Left lung (tissue), 10 donors: ENCODE measurements around the gene TMEM169. TPM values are rescaled to one million over a fixed set of nuclear protein-coding genes. Genes with fewer than 3 reads are reported as not detected.

Experiments used
- ATAC-seq: fragments of 200-7000 bp; cut with Tn5 transposase; one replicate; pipeline ENCODE4 v1.9.1; 2020; ENCODE audit warnings: moderate library complexity
- DNase-seq, 4 donors: peaks; one replicate each; pipeline ENCODE4 v3.0.0-alpha.2; 2013 to 2020
- H3K27ac ChIP-seq, 2 donors: fragments of 200-600 bp; sonication (generic) in 1 of 2; one replicate each; pipeline versions ENCODE4 v1.5.0 to v1.8.0; 2020 to 2021
- H3K27me3 ChIP-seq, 2 donors: fragments of 200-600 bp; sonication (generic) in 1 of 2; one replicate each; pipeline versions ENCODE4 v1.5.0 to v1.8.0; 2020 to 2021
- H3K36me3 ChIP-seq, 2 donors: fragments of 200-600 bp; sonication (generic) in 1 of 2; one replicate each; pipeline versions ENCODE4 v1.5.0 to v1.8.0; 2020 to 2021
- H3K4me1 ChIP-seq, 2 donors: fragments of 200-600 bp; one replicate each; pipeline ENCODE4 v1.8.0; 2021
- H3K4me3 ChIP-seq, 2 donors: fragments of 200-600 bp; sonication (generic) in 1 of 2; one replicate each; pipeline versions ENCODE4 v1.5.0 to v1.8.0; 2020 to 2021; ENCODE audit warnings: mild to moderate bottlenecking in 1 of 2
- H3K9me3 ChIP-seq, 2 donors: fragments of 200-600 bp; sonication (generic) in 1 of 2; one replicate each; pipeline versions ENCODE4 v1.5.0 to v1.8.0; 2020 to 2021
- intact Hi-C, 2 donors: fragments of 100-400 bp; cut with DNase I; formaldehyde crosslinking; loops; one replicate each; pipeline versions ENCODE4 v1.11.2 to v1.14.2; 2022
- polyA plus RNA-seq, 6 donors: library from polyadenylated mRNA; unstranded; fragments of 120-200 nt; gene quantifications; one replicate each; pipeline ENCODE4 v1.2.1, GENCODE V29; 2013; ENCODE audit not compliant: insufficient read length in 6 of 6
- total RNA-seq, 2 donors: library from RNA; stranded (reverse); fragmentation: NEBNext Ultra II Directional; extraction: Animal tissue kit (Norgen Biotek cat#: 25700); gene quantifications; one replicate each; pipeline ENCODE4 v1.2.1, GENCODE V29; 2021
- TF ChIP-seq, protein P1 (sequence below), 2 donors: fragments of 200-600 bp; sonication (generic) in 1 of 2; IDR thresholded peaks; one replicate each; pipeline versions ENCODE4 v1.5.0 to v1.8.0; 2021; ENCODE audit warnings: antibody characterized with exemption in 2 of 2
- donor health status: DM: no; HTN: yes; CAD: no.
- donor health status: DM: no; HTN: no; CAD: no.

TMEM169 gene
- total and polyA plus RNA-seq, 8 donors: 0.66 to 1.8 (median 1.1) TPM

DNA sequence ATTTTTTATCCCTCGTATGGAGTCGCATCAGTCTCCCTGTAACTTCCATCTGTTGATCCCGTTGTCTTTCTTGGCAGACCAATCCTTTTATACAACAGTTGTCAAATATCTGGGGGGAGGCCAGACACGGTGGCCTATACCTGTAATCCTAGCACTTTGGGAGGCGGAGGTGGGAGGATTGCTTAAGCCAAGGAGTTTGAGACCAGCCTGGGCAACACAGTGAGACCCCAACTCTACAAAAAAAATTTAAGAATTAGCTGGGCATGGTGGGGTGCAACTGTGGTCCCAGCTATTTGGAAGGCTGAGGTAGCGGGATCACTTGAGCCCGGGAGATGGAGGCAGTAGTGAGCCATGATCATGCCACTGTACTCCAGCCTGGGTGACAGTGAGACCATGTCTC lies 29.4 kb downstream of the TMEM169 start:
- DNase-seq (no peak), ATAC-seq (no peak)
- TF ChIP-seq, protein P1, sequence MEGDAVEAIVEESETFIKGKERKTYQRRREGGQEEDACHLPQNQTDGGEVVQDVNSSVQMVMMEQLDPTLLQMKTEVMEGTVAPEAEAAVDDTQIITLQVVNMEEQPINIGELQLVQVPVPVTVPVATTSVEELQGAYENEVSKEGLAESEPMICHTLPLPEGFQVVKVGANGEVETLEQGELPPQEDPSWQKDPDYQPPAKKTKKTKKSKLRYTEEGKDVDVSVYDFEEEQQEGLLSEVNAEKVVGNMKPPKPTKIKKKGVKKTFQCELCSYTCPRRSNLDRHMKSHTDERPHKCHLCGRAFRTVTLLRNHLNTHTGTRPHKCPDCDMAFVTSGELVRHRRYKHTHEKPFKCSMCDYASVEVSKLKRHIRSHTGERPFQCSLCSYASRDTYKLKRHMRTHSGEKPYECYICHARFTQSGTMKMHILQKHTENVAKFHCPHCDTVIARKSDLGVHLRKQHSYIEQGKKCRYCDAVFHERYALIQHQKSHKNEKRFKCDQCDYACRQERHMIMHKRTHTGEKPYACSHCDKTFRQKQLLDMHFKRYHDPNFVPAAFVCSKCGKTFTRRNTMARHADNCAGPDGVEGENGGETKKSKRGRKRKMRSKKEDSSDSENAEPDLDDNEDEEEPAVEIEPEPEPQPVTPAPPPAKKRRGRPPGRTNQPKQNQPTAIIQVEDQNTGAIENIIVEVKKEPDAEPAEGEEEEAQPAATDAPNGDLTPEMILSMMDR (IDR thresholded peaks at IDR 0.05): no peak
- intact Hi-C loops: no loop called here
- Histone ChIP-seq H3K9me3 (no peaks in the 10 kb centered on the region), H3K4me1 (peaks cover 24 to 62% of the 10 kb centered on the region in 2 donors), H3K4me3 (peak overlapping the region in 1 of 2 donors; percentile 89), H3K36me3 (peaks cover 0 to 40% of the 10 kb centered on the region in 2 donors), H3K27me3 (no peaks in the 10 kb centered on the region), H3K27ac (no peak overlapping the region)

- Histone ChIP-seq H3K27ac (no peak overlapping the region), H3K9me3 (no peaks in the 10 kb centered on the region), H3K27me3 (no peaks in the 10 kb centered on the region), H3K4me3 (no peak overlapping the region), H3K4me1 (peaks cover 24 to 78% of the 10 kb centered on the region in 2 donors), H3K36me3 (peaks cover 0 to 58% of the 10 kb centered on the region in 2 donors)
- TF ChIP-seq, protein P1 (IDR thresholded peaks at IDR 0.05): no peak
- no peak for ATAC-seq
- DNase-seq: no peak
- intact Hi-C loops: no loop called here
Measured at GRCh38 chr2:216112926-216113325, 31.2 kb downstream of the TMEM169 start.

DNA sequence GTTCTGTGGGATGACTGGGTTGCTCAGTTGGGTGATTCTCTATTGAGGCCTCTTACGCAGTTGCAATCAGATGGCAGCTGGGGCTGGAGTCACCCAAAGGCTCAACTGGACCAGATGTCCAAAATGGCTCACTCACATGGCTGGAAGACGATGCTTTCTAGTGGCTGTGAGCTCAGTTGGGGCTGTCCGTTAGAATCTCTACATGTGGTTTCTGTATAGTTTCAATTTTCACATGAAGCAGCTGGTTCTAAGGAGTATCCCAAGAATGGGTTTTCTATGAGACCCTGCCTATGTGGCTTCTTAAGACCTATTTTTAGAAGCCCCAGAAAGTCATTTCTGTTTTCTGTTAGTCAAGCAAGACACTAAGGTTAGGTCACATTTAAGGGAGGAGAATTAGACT lies 31.9 kb downstream of the TMEM169 start:
- Histone ChIP-seq H3K4me1 (peaks cover 21 to 81% of the 10 kb centered on the region in 2 donors), H3K36me3 (peaks cover 0 to 65% of the 10 kb centered on the region in 2 donors), H3K27me3 (no peaks in the 10 kb centered on the region), H3K9me3 (no peaks in the 10 kb centered on the region), H3K27ac (peak overlapping the region in 1 of 2 donors; percentile 89), H3K4me3 (no peak overlapping the region)
- TF ChIP-seq, protein P1 (IDR thresholded peaks at IDR 0.05): no peak
- DNase-seq (no peak), ATAC-seq (no peak)
- intact Hi-C loops: no loop called here

DNA sequence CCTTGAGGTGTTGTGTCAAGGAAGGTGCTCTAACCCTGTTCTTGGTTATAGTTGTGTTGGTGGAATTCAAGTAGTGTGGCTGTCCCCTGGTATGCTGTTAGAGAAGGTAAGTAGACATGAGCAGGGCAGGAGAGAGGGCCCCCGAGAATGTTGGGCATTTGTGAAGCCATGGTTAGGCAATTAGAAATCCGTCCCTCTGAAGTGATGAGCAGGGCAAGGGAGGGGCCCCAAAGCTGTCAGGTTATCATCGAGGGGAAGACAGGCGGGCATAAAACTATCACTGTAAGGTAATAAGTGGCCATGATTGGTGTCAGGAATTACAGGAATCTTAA lies 32.6 kb downstream of the TMEM169 start:
- peak overlapping the region in 1 of 2 donors; percentile 52 for H3K4me3 ChIP-seq
- ATAC-seq (no peak), DNase-seq (no peak)
- peaks cover 0 to 73% of the 10 kb centered on the region in 2 donors for H3K36me3 ChIP-seq
- H3K27me3 ChIP-seq: no peaks in the 10 kb centered on the region
- intact Hi-C loops: no loop called here
- TF ChIP-seq, protein P1 (IDR thresholded peaks at IDR 0.05): no peak
- H3K27ac ChIP-seq: peak overlapping the region in 1 of 2 donors; percentile 89
- H3K4me1 ChIP-seq: peaks cover 18 to 84% of the 10 kb centered on the region in 2 donors
- H3K9me3 ChIP-seq: no peaks in the 10 kb centered on the region

GRCh38 chr2:216114714-216115531 lies 33.2 kb downstream of the TMEM169 start:
- peaks cover 18 to 88% of the 10 kb centered on the region in 2 donors for H3K4me1 ChIP-seq
- intact Hi-C loops: no loop called here
- no peaks in the 10 kb centered on the region for H3K9me3 ChIP-seq
- TF ChIP-seq, protein P1 (IDR thresholded peaks at IDR 0.05): peak; percentile 61 to 85
- DNase-seq (peak; percentile 94 to 100 (median 100)), ATAC-seq (peak; percentile 92)
- no peaks in the 10 kb centered on the region for H3K27me3 ChIP-seq
- peak overlapping the region; percentile 41 to 52 for H3K4me3 ChIP-seq
- peak overlapping the region; percentile 89 for H3K27ac ChIP-seq
- peaks cover 0 to 78% of the 10 kb centered on the region in 2 donors for H3K36me3 ChIP-seq
